ENCODE data around the gene GSE1. TPM values are rescaled to one million over a fixed set of nuclear protein-coding genes. Genes with fewer than 3 reads are reported as not detected.

GSE1 gene
- total and polyA plus RNA-seq, 2 experiments from 2014 or later = 32.4 to 135 TPM

DNA sequence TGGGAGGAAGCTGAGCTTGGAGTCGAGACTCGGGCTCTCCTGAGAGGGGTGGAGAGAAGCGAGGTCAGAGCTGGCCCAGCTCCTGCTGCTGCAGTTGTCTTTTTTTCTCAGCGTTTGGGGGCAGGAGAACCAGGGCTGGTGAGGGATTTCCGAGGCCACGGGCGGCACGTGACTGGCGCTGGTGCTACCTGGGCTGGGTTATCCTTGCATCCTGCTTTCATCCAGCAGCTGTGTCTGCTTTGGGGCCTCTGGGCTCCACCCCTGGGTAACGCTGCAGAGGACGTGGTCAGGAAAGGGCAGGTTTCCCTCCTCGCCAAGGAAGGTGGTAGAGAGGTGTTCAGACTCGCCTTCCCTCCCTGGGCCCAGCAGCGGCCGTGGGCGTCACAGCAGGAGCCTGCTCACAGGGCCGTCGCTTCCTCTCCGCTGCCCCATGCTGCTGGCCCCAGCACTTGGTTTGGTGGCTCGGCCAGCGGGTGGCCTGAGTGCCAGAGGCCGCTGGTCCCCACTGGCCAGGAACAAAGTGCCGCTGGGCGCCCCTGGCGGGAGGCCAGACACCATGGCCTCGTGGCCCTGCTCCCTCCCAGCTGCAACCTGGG is 22.5 kb downstream of the GSE1 start (continued):
- TF ChIP-seq, protein P1, sequence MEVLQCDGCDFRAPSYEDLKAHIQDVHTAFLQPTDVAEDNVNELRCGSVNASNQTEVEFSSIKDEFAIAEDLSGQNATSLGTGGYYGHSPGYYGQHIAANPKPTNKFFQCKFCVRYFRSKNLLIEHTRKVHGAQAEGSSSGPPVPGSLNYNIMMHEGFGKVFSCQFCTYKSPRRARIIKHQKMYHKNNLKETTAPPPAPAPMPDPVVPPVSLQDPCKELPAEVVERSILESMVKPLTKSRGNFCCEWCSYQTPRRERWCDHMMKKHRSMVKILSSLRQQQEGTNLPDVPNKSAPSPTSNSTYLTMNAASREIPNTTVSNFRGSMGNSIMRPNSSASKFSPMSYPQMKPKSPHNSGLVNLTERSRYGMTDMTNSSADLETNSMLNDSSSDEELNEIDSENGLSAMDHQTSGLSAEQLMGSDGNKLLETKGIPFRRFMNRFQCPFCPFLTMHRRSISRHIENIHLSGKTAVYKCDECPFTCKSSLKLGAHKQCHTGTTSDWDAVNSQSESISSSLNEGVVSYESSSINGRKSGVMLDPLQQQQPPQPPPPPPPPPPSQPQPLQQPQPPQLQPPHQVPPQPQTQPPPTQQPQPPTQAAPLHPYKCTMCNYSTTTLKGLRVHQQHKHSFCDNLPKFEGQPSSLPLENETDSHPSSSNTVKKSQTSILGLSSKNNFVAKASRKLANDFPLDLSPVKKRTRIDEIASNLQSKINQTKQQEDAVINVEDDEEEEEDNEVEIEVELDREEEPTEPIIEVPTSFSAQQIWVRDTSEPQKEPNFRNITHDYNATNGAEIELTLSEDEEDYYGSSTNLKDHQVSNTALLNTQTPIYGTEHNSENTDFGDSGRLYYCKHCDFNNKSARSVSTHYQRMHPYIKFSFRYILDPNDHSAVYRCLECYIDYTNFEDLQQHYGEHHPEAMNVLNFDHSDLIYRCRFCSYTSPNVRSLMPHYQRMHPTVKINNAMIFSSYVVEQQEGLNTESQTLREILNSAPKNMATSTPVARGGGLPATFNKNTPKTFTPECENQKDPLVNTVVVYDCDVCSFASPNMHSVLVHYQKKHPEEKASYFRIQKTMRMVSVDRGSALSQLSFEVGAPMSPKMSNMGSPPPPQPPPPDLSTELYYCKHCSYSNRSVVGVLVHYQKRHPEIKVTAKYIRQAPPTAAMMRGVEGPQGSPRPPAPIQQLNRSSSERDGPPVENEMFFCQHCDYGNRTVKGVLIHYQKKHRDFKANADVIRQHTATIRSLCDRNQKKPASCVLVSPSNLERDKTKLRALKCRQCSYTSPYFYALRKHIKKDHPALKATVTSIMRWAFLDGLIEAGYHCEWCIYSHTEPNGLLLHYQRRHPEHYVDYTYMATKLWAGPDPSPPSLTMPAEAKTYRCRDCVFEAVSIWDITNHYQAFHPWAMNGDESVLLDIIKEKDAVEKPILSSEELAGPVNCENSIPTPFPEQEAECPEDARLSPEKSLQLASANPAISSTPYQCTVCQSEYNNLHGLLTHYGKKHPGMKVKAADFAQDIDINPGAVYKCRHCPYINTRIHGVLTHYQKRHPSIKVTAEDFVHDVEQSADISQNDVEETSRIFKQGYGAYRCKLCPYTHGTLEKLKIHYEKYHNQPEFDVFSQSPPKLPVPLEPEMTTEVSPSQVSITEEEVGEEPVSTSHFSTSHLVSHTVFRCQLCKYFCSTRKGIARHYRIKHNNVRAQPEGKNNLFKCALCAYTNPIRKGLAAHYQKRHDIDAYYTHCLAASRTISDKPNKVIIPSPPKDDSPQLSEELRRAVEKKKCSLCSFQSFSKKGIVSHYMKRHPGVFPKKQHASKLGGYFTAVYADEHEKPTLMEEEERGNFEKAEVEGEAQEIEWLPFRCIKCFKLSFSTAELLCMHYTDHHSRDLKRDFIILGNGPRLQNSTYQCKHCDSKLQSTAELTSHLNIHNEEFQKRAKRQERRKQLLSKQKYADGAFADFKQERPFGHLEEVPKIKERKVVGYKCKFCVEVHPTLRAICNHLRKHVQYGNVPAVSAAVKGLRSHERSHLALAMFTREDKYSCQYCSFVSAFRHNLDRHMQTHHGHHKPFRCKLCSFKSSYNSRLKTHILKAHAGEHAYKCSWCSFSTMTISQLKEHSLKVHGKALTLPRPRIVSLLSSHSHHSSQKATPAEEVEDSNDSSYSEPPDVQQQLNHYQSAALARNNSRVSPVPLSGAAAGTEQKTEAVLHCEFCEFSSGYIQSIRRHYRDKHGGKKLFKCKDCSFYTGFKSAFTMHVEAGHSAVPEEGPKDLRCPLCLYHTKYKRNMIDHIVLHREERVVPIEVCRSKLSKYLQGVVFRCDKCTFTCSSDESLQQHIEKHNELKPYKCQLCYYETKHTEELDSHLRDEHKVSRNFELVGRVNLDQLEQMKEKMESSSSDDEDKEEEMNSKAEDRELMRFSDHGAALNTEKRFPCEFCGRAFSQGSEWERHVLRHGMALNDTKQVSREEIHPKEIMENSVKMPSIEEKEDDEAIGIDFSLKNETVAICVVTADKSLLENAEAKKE (CRISPR knock-in tag; IDR thresholded peaks at IDR 0.05) = no peak
- no peak for TF ChIP-seq JUNB (IDR thresholded peaks at IDR 0.05; ENCODE audit: unreplicated experiment)
- TF ChIP-seq, protein P2, sequence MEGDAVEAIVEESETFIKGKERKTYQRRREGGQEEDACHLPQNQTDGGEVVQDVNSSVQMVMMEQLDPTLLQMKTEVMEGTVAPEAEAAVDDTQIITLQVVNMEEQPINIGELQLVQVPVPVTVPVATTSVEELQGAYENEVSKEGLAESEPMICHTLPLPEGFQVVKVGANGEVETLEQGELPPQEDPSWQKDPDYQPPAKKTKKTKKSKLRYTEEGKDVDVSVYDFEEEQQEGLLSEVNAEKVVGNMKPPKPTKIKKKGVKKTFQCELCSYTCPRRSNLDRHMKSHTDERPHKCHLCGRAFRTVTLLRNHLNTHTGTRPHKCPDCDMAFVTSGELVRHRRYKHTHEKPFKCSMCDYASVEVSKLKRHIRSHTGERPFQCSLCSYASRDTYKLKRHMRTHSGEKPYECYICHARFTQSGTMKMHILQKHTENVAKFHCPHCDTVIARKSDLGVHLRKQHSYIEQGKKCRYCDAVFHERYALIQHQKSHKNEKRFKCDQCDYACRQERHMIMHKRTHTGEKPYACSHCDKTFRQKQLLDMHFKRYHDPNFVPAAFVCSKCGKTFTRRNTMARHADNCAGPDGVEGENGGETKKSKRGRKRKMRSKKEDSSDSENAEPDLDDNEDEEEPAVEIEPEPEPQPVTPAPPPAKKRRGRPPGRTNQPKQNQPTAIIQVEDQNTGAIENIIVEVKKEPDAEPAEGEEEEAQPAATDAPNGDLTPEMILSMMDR (conservative IDR thresholded peaks at IDR 0.05; ENCODE audit: low read depth in 2 of 2) = no peak
- no peak for TF ChIP-seq EZH2 (IDR thresholded peaks at IDR 0.05; ENCODE audit: low read depth, unreplicated experiment)
- TF ChIP-seq, protein P3, sequence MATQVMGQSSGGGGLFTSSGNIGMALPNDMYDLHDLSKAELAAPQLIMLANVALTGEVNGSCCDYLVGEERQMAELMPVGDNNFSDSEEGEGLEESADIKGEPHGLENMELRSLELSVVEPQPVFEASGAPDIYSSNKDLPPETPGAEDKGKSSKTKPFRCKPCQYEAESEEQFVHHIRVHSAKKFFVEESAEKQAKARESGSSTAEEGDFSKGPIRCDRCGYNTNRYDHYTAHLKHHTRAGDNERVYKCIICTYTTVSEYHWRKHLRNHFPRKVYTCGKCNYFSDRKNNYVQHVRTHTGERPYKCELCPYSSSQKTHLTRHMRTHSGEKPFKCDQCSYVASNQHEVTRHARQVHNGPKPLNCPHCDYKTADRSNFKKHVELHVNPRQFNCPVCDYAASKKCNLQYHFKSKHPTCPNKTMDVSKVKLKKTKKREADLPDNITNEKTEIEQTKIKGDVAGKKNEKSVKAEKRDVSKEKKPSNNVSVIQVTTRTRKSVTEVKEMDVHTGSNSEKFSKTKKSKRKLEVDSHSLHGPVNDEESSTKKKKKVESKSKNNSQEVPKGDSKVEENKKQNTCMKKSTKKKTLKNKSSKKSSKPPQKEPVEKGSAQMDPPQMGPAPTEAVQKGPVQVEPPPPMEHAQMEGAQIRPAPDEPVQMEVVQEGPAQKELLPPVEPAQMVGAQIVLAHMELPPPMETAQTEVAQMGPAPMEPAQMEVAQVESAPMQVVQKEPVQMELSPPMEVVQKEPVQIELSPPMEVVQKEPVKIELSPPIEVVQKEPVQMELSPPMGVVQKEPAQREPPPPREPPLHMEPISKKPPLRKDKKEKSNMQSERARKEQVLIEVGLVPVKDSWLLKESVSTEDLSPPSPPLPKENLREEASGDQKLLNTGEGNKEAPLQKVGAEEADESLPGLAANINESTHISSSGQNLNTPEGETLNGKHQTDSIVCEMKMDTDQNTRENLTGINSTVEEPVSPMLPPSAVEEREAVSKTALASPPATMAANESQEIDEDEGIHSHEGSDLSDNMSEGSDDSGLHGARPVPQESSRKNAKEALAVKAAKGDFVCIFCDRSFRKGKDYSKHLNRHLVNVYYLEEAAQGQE (IDR thresholded peaks at IDR 0.05; ENCODE audit: unreplicated experiment) = no peak
- TF ChIP-seq, protein P4, sequence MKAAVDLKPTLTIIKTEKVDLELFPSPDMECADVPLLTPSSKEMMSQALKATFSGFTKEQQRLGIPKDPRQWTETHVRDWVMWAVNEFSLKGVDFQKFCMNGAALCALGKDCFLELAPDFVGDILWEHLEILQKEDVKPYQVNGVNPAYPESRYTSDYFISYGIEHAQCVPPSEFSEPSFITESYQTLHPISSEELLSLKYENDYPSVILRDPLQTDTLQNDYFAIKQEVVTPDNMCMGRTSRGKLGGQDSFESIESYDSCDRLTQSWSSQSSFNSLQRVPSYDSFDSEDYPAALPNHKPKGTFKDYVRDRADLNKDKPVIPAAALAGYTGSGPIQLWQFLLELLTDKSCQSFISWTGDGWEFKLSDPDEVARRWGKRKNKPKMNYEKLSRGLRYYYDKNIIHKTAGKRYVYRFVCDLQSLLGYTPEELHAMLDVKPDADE (IDR thresholded peaks at IDR 0.05) = no peak
